ENCODE results near the gene PIK3R1. TPM values are rescaled to one million over a fixed set of nuclear protein-coding genes. Genes with fewer than 3 reads are reported as not detected.

PIK3R1 gene
- total and polyA plus RNA-seq, 10 of the 15 experiments (the other 5 are each of a cell fraction or from before 2014, with no cell fraction given): 7.8 to 38.4 (median 15.7) TPM

DNA sequence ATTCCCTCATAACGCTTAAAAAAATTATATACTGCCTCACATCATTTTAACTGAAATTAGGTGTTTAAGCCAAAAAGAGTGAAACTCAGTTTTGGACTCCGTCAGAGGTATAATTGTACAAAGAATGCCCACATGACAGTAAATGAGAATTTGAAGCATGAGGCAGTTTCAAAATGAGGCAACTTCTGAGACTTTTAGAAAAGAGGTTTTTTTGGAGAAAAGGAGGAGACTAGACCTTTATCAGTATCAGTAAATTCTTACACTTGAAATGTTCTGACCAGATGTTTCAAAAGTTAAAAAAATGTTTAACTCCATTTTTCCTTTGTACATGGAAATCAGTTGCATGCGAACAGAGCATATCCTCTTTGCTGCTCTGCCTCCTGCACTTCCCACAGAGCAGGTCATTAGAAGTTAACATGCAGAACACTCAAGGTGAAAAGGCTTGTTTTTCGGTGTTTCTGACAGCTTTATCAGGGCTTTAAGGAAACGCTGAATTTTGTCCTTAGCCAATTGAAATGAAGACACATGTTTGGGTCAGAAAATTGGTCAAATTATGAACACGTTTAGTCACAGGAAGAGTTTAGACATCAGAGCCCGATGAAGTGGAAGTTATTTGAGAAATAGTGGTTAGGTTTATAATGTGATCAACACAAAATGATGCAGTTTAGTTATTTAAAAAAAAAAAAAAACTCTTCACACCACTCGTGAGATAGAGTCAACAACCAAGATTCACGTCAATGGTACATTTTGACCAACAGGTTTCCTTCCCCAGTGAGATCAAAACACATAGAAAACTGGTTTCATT, 59.5 kb downstream of the PIK3R1 start (continued):
- TF ChIP-seq, protein P1, sequence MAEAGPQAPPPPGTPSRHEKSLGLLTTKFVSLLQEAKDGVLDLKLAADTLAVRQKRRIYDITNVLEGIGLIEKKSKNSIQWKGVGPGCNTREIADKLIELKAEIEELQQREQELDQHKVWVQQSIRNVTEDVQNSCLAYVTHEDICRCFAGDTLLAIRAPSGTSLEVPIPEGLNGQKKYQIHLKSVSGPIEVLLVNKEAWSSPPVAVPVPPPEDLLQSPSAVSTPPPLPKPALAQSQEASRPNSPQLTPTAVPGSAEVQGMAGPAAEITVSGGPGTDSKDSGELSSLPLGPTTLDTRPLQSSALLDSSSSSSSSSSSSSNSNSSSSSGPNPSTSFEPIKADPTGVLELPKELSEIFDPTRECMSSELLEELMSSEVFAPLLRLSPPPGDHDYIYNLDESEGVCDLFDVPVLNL (IDR thresholded peaks at IDR 0.05; ENCODE audit: low read depth, low read length): no peak
- TF ChIP-seq SMAD1 (IDR thresholded peaks at IDR 0.05; ENCODE audit: low read depth, partially characterized antibody) (no peak), LARP7 (IDR thresholded peaks at IDR 0.05) (no peak), RELA (IDR thresholded peaks at IDR 0.05; ENCODE audit: borderline replicate concordance, partially characterized antibody) (no peak), YY1 (IDR thresholded peaks at IDR 0.05; ENCODE audit: low read depth, low read length) (no peak), HDAC6 (IDR thresholded peaks at IDR 0.05; ENCODE audit: unreplicated experiment) (no peak), SP1 (IDR thresholded peaks at IDR 0.05; ENCODE audit: low read depth, low read length) (no peak), ASH2L (IDR thresholded peaks at IDR 0.05; ENCODE audit: borderline replicate concordance, low read depth) (0 out of 2 replicates have a peak, but pooled peaks have one; percentile 28), CBX3 (IDR thresholded peaks at IDR 0.05; ENCODE audit: borderline replicate concordance, low read depth) (no peak), SIN3A (IDR thresholded peaks at IDR 0.05; ENCODE audit: low read depth, low read length) (no peak), FOXM1 (IDR thresholded peaks at IDR 0.05; ENCODE audit: low read depth, low read length) (peak; percentile 73; the same call in 1 of the 2 replicates), SIX5 (IDR thresholded peaks at IDR 0.05; ENCODE audit: low read depth, low read length, severe bottlenecking) (no peak), CBX5 (IDR thresholded peaks at IDR 0.05; ENCODE audit: low read depth) (0 out of 2 replicates have a peak, but pooled peaks have one; percentile 47), ZNF384 (IDR thresholded peaks at IDR 0.05; ENCODE audit: borderline replicate concordance, low read depth, low read length) (peak; percentile 68; the same call in 1 of the 2 replicates), SRF (IDR thresholded peaks at IDR 0.05; ENCODE audit: low read depth in 2 of 2, low read length in 2 of 2) (no peak), CREB1 (IDR thresholded peaks at IDR 0.05; ENCODE audit: low read depth) (peak; percentile 37; the same call in 1 of the 2 replicates)
- TF ChIP-seq, protein P2, sequence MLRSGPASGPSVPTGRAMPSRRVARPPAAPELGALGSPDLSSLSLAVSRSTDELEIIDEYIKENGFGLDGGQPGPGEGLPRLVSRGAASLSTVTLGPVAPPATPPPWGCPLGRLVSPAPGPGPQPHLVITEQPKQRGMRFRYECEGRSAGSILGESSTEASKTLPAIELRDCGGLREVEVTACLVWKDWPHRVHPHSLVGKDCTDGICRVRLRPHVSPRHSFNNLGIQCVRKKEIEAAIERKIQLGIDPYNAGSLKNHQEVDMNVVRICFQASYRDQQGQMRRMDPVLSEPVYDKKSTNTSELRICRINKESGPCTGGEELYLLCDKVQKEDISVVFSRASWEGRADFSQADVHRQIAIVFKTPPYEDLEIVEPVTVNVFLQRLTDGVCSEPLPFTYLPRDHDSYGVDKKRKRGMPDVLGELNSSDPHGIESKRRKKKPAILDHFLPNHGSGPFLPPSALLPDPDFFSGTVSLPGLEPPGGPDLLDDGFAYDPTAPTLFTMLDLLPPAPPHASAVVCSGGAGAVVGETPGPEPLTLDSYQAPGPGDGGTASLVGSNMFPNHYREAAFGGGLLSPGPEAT (IDR thresholded peaks at IDR 0.05; ENCODE audit: low read depth): peak; percentile 49; the same call in 1 of the 2 replicates
- TF ChIP-seq, protein P3, sequence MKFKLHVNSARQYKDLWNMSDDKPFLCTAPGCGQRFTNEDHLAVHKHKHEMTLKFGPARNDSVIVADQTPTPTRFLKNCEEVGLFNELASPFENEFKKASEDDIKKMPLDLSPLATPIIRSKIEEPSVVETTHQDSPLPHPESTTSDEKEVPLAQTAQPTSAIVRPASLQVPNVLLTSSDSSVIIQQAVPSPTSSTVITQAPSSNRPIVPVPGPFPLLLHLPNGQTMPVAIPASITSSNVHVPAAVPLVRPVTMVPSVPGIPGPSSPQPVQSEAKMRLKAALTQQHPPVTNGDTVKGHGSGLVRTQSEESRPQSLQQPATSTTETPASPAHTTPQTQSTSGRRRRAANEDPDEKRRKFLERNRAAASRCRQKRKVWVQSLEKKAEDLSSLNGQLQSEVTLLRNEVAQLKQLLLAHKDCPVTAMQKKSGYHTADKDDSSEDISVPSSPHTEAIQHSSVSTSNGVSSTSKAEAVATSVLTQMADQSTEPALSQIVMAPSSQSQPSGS (IDR thresholded peaks at IDR 0.05; ENCODE audit: low read length): peak; percentile 50
- TF ChIP-seq, protein P4, sequence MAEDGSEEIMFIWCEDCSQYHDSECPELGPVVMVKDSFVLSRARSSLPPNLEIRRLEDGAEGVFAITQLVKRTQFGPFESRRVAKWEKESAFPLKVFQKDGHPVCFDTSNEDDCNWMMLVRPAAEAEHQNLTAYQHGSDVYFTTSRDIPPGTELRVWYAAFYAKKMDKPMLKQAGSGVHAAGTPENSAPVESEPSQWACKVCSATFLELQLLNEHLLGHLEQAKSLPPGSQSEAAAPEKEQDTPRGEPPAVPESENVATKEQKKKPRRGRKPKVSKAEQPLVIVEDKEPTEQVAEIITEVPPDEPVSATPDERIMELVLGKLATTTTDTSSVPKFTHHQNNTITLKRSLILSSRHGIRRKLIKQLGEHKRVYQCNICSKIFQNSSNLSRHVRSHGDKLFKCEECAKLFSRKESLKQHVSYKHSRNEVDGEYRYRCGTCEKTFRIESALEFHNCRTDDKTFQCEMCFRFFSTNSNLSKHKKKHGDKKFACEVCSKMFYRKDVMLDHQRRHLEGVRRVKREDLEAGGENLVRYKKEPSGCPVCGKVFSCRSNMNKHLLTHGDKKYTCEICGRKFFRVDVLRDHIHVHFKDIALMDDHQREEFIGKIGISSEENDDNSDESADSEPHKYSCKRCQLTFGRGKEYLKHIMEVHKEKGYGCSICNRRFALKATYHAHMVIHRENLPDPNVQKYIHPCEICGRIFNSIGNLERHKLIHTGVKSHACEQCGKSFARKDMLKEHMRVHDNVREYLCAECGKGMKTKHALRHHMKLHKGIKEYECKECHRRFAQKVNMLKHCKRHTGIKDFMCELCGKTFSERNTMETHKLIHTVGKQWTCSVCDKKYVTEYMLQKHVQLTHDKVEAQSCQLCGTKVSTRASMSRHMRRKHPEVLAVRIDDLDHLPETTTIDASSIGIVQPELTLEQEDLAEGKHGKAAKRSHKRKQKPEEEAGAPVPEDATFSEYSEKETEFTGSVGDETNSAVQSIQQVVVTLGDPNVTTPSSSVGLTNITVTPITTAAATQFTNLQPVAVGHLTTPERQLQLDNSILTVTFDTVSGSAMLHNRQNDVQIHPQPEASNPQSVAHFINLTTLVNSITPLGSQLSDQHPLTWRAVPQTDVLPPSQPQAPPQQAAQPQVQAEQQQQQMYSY (CRISPR knock-in tag; IDR thresholded peaks at IDR 0.05): no peak
- TF ChIP-seq, protein P5, sequence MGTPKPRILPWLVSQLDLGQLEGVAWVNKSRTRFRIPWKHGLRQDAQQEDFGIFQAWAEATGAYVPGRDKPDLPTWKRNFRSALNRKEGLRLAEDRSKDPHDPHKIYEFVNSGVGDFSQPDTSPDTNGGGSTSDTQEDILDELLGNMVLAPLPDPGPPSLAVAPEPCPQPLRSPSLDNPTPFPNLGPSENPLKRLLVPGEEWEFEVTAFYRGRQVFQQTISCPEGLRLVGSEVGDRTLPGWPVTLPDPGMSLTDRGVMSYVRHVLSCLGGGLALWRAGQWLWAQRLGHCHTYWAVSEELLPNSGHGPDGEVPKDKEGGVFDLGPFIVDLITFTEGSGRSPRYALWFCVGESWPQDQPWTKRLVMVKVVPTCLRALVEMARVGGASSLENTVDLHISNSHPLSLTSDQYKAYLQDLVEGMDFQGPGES (IDR thresholded peaks at IDR 0.05): no peak

All from GM12878 (cell line).